CD4-positive, alpha-beta T cell treated with Interleukin-4 for 1 hour (primary cell): ENCODE data around the gene THEMIS2.
A peak's percentile ranks its signal among the peaks of the same experiment; 100 is the strongest.
"Not testable (repeated sequence)": the region's sequence is repeated elsewhere in the genome, so short reads cannot be mapped to it uniquely, and the experiment has no call there.

ENCODE experiments used
- DNase-seq, 2 donors: peaks; one replicate each; pipeline ENCODE4 v3.0.0-alpha.2; 2020 to 2022

THEMIS2 gene

DNA sequence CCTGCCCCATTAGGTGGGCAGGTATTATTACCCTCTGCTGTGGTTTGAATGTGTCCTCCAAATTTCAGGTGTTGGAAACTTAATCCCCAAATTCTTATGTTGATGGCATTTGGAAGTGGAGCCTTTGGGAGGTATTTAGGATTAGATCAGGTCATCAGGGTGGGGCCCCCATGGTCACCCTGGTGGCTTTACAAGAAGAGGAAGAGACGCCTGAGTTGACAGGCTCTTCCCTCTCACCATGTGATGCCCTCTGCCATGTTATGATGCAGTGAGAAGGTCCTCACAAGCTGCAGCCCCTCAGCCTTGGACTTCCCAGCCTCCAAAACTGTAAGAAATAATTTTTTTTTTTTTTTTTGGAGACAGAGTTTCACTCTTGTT is 8.8 kb upstream of the THEMIS2 start:
- peak in 1 of 2 donors; percentile 65 for DNase-seq

DNA sequence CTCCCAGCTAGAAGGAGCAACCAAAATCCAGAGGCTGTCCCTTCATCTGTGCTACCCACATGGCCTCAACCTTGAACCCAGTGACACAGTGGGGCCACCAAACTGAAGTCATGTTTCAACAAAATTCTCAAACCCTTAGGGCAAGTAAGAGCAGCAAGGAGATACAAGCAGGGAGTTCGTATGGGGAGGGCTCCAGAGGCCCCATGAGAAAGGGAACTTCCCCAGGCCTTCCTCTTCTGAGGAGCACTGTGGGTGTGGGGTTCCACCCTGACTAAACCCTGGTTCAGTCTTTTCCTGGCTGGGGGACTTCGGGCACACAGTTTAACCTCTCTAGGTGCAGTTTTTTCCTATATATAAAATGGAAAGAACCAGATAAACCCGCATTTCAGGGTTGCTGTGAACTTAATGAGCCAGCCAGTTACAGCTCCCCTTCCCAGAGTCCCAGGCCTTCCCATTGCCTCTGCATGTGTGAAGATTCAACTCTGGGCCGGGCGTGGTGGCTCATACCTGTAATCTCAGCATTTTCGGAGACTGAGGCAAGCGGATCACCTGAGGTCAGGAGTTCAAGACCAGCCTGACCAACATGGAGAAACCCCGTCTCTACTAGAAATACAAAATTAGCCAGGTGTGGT is 8.0 kb upstream of the THEMIS2 start:
- DNase-seq, result peak; percentile 55 to 71

DNA sequence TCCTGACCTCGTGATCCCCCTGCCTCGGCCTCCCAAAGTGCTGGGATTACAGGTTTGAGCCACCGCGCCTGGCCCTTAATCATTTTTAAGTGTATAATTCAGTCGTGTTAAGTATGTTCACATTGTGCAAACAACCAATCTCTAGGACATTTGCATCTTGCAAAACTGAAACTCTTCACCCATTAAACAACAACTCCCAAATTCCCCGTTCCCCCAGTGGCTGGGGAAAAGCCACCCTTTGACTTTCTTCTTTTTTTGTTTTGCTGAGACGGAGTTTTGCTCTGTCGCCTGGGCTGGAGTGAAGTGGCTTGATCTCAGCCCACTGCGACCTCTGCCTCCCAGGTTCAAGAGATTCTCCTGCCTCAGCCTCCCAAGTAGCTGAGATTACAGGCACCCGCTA is 6.5 kb upstream of the THEMIS2 start:
- DNase-seq, result no peak

DNA sequence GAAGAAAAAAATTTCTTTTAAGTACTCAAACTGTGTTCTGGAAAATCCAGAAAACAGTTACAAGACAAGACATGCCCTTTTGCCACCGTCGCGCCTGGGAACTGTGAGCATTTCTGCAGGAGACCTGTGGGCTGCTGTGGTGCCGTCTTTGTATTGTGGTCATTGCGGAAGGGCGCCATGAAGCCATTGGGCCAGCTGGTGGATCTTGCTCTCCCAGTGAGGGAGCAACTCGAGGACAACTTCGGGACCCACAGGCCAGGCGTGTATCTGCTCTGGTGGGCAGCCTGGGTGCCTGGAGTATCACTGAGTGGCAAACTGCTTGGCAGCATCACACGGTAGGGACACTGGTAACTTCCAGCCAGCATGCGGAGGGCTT is 3.8 kb upstream of the THEMIS2 start:
- no peak for DNase-seq

DNA sequence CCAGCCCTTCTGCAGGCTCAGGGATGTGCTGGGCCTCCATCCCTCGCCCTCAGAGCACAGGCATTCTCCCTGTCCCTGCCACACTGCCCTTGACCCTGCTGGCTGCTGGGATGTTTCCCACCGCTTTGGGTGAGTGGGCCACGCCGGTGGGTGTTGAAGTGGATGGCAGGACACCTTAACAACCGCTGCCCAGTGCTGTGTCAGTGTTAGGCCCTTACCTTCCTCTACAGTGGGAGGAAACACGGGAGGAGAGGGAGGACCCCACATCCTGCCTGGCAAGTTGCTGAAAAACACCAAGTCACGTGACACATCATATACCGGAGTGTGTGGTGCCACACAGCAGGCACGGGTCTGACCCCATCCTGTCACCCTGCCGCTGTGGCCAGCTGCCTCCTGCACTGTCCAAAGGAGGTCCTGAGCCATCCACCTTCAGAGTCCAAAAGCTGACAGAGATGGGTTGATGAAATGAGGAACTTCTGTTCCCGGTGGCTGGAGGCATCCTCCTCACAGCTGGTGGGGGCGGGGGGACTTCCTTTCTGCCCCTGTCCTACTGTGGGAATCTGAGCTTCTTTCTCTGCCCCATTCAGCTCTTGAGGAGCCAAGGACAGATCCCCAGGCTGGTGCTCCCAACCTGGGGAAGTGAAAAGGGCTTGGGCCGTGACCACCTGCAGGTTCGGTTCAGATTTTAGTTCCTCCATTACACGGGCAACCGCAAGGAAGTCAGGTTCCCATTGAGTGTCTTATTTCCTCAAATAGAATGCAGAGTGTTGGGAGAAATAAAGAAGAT is 3.2 kb upstream of the THEMIS2 start:
- peak; percentile 71 to 81 for DNase-seq

DNA sequence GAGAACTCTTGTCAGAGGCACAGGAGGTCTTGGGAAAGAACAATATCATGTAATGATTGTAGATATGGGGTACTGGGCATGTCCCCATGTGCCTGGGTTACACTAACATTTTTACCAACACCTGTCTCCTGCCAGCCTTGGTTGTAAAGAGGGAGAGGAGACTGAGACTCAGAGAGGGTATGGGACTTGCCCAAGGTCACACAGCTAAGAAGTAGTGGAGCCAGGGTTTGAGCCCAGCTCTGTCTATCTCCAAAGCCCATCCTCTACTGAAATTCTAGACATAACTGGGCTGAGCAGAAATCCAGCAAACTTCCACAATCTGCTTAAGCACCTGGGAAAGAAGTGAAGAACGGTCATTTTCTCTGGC is 2.6 kb upstream of the THEMIS2 start:
- DNase-seq, result no peak

DNA sequence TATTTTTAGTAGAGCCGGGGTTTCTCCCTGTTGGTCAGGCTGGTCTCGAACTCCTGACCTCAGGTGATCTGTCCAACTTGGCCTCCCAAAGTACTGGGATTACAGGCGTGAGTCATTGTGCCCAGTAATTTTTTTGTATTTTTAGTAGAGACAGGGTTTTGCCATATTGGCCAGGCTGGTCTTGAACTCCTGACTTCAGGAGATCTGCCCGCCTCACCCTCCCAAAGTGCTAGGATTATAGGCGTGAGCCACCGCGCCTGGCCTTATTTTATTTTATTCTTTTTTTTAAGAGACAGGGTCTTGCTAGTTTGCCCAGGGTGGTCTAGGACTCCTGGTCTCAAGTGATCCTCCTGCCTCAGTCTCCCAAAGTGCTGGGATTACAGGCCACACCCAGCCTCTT is 1.3 kb upstream of the THEMIS2 start:
- DNase-seq, result not testable (repeated sequence)

DNA sequence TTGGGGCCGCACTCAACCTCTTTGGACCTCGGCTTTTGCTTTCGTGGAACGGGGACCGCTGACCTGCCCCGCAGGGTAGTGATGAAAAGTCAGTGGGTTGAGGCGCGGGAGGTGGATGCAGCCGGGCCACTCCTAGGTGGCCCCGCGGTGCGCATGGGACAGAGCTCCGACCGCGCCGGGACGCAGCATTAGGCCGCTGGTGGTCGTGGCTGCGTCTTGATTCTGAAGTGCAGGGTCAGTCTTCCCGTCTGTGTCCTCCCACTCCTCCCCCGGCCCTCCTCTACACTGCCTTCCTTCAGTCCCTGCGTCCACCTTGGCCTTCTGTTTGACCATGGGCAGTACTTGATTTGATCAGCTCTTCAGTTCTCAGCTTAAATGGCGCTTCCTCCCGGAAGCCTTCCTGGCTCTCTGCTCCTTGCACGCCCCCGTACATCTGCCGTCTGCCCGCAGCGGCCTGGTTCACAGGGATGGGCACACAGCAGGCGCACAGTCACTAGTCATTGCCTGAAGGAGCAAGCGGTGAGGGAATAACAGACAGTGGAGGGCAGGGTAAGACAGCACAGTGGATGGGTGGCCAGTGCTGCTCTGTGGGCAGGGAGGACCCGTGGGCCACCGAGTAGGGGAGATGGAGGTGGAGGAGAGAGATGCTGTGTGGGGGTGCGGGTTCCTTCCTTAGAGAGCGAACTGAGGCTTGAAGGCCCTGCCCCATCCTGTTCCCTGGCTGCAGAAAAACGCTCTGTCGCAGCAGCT is 633 bp downstream of the THEMIS2 start:
- peak in 1 of 2 donors; percentile 33 for DNase-seq

DNA sequence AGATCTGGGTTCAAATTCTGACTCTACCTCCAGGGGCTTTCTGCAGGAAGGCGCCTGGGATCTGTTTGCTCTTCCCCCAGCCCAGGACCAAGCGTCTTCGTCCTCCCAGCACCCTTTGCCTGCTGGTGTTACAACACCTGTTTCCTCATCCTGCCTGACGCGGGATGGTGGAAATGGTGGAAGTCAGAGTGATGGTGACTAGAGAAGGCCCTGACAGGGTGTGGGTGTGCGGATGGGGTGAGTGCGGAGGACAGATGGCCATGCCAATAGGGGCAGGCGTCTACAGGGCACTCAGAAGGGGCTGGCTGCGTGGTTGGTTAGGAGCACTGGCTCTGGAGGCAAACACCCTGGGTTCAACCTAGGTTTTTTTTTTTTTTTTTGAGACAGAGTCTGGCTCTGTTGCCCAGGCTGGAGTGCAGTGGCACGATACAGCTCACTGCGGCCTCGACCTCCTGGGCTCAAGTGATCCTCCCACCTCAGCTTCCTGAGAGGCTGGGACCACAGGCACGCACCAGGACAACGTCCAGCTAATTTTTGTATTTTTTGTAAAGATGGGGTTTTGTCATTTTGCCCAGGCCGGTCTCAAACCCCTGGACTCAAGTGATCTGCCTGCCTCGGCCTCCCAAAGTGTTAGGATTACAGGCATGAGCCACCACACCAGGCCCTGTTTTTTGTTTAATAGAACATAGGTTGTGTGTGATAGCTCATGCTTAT is 1.5 kb downstream of the THEMIS2 start:
- peak in 1 of 2 donors; percentile 65 for DNase-seq

DNA sequence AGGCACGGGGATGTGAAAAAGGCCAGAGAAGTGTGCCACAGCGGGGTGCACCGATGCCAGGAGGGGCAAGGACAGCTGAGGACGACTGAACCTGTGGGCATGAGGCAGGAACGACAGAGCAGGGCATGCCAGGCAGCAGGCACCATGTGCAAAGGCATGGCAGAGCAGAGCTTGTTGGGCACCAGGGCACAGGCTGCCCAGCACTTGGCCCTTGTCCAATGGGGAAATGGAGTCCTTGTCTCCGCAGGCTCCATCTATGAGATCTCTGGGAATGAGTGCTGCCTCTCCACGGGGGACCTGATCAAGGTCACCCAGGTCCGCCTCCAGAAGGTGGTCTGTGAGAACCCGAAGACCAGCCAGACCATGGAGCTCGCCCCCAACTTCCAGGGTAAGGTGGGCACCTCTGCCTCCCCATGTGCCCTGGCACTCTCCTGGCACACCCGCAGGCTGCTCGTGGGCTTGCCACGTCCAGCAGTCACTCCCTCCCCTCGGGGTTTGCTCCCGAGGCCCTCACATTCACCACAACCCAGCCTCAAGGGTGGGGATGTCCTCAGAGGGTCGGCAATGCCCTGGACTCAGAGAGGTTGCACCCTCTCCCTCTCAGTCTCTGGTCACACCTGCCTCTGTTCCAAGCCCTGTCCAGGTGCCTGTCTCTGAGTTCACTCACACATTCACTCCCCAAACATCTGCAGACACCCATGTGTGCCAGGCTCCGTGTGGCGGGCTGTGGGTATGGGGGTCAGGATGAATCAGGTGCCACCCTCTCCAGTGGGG is 4.2 kb downstream of the THEMIS2 start:
- DNase-seq, result no peak

DNA sequence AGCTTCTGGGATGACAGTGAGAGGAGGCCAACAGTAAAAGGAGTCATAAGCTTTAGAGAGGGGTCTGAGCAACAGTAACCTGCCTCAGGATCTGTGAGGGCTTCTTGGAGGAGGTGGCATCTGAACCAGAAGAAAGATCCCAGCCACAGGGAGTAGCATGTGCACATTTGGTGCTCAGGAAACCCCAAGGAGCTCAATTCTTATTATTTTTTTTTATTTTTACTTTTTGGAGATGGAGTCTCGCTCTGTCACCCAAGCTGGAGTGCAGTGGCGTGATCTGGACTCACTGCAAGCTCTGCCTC is 4.7 kb downstream of the THEMIS2 start:
- DNase-seq, result no peak

DNA sequence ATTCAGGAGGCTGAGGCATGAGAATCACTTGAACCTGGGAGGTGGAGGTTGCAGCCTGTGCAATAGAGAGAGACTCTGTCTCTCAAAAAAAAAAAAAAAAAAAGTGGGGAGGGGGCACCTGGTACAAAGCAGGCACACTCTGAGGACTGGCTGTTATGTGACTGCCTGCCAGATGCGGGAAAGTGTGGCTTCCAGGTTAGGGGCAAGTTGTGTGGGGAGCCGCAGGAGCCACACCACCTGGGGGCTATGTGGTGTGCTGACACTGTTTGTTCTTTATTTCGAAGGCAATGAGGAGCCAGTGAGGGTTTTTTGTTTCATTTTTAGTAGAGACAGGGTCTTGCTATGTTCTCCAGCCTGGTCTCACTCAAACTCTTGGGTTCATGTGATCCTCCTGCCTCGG is 5.7 kb downstream of the THEMIS2 start:
- DNase-seq, result no peak

DNA sequence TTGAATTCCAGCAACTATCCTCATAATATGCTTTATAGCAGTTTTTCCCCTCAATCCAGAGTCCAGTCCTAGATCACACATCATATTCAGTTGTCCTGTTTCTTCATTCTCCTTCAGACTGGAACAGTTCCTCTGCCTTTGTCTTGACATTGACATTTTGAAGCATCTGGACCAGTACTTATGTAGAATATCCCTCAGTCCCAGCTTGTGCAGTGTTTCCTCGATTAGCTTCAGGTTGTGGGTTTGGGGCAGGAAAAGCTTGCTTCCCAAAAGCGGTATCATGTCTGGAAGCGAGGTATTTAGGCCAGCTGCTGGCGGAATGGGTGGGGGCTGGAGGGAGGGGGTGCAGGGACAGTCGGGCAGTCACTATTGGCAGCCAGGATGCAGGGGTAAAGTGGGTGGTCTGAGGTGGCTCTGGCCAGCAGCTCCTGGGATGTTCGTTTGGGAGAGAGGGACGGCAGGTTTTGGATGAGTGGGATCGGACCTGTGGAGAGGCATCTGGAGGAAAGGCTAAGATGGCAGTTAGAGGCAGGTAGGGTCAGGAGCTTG is 6.5 kb downstream of the THEMIS2 start:
- no peak for DNase-seq

DNA sequence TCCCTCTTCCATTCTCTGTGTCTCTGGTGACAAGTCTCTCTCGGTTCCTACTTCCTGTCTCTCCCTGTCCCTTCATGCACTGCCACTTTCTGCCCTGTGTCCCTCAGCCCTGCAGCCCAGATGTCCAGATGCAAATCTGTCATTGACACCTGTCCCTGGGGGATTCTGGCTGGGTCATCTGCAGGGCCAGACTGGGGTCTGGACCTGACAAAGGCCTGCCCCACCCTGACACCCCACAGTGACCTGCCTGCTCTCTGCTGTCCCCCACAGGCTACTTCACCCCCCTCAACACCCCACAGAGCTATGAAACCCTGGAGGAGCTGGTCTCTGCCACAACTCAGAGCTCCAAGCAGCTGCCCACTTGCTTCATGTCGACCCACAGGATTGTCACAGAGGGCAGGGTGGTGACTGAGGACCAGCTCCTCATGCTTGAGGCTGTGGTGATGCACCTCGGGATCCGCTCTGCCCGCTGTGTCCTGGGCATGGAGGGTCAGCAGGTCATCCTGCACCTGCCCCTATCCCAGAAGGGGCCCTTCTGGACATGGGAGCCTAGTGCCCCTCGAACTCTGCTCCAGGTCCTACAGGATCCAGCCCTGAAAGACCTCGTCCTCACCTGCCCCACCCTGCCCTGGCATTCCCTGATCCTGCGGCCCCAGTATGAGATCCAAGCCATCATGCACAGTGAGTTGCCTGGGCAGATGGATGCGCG is 7.2 kb downstream of the THEMIS2 start:
- no peak for DNase-seq

DNA sequence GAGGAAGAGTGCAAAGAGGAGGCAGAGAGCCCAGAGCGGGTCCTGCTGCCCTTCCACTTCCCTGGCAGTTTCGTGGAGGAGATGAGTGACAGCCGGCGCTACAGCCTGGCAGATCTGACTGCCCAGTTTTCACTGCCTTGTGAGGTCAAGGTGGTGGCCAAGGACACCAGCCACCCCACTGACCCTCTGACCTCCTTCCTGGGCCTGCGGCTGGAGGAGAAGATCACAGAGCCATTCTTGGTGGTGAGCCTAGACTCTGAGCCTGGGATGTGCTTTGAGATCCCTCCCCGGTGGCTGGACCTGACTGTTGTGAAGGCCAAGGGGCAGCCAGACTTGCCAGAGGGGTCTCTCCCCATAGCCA is 10.2 kb downstream of the THEMIS2 start:
- DNase-seq, result no peak

DNA sequence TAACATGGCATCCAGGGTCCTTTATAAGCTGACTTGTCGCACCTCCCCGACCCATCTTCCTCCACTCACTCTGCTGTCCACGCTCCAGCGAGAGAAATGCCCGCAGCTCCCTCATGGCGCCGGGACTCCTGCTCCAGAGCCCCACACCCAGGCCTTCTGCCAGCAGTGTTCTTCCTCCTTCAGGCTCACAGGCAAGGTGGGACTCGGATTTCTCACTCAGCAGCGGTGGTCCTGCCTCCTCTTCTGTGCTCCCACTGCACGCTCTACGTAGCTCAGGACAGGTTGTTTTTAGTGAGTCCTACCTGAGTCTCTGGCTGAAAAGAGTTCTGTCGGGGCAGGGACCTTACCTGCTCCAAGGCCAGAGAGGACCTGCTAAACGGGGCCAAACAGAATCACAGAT is 11.2 kb downstream of the THEMIS2 start:
- DNase-seq, result no peak

DNA sequence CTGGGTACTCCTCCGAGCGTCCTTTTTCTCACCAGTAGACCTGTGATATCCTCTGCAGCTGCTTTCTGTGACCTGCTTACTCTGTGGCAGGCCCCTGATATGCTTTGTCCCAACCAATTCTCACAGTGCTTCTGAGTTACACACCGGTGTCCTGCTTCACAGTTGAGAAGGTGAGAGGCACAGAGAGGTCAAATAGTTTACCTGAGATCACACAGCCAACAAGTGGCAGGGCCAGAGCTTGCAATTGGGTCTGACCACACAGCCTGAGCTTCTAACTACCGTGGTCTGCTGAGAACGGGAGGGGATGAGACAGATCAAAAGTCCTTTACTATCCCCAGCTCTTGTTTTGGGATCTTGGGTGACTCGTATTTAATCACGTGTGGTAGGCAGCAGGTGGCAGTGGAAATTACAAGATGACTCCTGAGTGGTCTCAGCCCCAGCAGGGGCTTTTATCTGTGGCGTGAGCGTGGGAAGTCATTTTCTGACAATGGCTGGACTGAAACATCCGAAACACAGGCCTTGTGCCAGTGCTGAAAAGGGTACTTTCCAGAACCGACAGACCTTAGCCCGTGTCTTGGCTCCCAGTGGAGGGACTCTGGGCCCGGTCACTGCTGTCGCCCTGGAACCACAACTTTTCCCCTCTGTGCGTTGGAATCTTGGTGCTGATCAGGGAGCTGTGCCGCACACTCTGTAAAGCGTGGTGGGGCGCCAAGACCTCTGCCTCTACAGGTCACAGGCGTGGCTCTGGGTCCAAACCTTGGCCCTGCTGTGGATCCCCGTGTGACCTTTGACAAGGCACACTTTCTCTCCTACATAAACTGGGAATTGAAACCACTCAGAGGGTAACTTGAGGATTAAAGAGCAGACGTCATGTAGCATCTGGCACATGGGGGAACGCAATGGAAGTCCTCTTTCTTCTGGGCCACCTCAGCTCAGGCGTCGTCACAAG is 11.9 kb downstream of the THEMIS2 start:
- DNase-seq, result peak; percentile 26 to 42

DNA sequence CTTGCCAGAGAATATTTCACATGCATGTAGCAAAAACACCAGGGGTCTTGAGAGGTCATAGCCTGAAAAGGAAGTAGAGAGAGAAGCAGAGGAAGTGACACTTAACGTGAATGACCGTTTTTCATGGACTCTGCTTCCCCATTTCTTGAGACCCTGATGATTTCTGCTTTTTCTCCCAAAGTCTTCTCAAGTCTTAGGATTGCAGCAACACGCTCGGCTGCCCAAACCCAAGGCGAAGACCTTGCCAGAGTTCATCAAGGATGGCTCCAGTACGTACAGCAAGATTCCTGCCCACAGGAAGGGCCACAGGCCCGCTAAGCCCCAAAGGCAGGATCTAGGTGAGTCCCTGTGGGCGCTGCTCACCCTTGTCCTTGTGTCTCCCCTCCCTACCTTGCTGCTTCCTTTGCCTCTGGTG is 12.8 kb downstream of the THEMIS2 start:
- peak; percentile 24 to 54 for DNase-seq

DNA sequence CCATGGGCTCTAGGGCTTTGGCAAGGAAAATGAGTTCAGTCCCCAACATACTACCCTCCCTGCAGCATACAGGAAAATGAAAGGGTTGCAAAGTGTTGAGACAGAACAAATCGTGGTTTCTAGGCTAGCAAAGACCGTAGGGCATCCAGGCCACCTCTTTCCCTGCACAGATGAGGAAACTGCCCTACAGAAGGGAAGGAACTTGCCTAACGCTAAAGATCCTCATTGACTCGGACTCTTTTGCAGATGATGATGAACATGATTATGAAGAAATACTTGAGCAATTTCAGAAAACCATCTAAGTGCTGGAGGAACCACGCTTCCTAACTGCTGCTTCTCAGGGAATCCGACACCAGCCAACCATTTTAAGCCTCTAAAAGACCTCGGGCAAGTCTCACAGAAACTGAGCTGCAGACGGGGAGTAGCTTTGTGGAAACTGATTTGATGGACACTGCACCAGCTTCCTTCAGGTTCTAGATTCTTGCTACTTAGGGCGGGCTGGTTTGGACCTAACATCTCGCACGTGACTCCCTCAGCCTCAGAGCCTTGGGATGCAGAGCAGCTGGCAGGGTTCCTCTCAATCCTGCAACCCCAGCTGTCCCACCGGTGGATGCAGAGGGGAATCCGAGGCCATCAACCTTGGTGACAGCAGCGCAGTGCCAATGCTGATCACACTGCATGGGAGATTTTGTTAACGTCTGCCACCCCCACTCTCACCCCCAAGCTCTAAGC is 13.4 kb downstream of the THEMIS2 start:
- DNase-seq, result peak; percentile 25 to 62

DNA sequence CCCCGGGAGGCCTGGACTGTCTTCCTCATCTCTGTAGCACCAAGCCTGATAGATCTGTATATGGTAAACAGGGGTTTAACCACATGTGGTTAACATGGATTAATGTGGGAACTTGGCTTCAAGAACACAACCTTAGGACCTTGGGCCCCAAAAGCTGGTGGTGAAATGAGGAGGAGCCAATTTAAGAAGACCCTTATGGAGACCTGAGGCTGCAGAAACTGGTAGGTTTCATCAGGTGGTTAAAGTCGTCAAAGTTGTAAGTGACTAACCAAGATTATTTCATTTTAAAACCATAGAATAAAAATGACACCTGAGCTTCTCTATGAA is 14.0 kb downstream of the THEMIS2 start:
- no peak for DNase-seq
